Fibroblast of pulmonary artery (primary cell): ENCODE measurements around the gene LIPA.

Experiments
- DNase-seq: peaks from one replicate; pipeline ENCODE4 v3.0.0-alpha.2; 2010; ENCODE audit warnings: low read depth
- H3K4me3 ChIP-seq: replicated peaks from 2 replicates; pipeline ENCODE4 v1.5.1; 2011; ENCODE audit warnings: low read depth, mild to moderate bottlenecking, control low read depth, low read length, moderate library complexity
- CTCF ChIP-seq: IDR thresholded peaks from 2 replicates; pipeline ENCODE4 v1.5.1; 2011; ENCODE audit warnings: mild to moderate bottlenecking, control low read depth, low read length, inconsistent platforms; ENCODE audit errors: missing control alignments

Gene LIPA

GRCh38 chr10:89167915-89168314, 83.7 kb downstream of the LIPA start:
- DNase-seq: no peak
- H3K4me3 ChIP-seq: no peak overlapping the region
- TF ChIP-seq CTCF: no peak

GRCh38 chr10:89165923-89166322, 85.7 kb downstream of the LIPA start:
- H3K4me3 ChIP-seq: no peak overlapping the region
- TF ChIP-seq CTCF: no peak
- DNase-seq: peak; percentile 20

- TF ChIP-seq CTCF: no peak
- no peak for DNase-seq
- no peak overlapping the region for H3K4me3 ChIP-seq
These were observed 86.7 kb downstream of the LIPA start for GRCh38 chr10:89164920-89165319.

GRCh38 chr10:89164080-89164479, 87.5 kb downstream of the LIPA start:
- no peak for DNase-seq
- TF ChIP-seq CTCF: no peak
- no peak overlapping the region for H3K4me3 ChIP-seq
